ENCODE measurements around the gene SUFU. TPM values are rescaled to one million over a fixed set of nuclear protein-coding genes. Genes with fewer than 3 reads are reported as not detected.

SUFU gene
- total RNA-seq, 1 experiment from 2014 or later = 13.1 TPM

DNA sequence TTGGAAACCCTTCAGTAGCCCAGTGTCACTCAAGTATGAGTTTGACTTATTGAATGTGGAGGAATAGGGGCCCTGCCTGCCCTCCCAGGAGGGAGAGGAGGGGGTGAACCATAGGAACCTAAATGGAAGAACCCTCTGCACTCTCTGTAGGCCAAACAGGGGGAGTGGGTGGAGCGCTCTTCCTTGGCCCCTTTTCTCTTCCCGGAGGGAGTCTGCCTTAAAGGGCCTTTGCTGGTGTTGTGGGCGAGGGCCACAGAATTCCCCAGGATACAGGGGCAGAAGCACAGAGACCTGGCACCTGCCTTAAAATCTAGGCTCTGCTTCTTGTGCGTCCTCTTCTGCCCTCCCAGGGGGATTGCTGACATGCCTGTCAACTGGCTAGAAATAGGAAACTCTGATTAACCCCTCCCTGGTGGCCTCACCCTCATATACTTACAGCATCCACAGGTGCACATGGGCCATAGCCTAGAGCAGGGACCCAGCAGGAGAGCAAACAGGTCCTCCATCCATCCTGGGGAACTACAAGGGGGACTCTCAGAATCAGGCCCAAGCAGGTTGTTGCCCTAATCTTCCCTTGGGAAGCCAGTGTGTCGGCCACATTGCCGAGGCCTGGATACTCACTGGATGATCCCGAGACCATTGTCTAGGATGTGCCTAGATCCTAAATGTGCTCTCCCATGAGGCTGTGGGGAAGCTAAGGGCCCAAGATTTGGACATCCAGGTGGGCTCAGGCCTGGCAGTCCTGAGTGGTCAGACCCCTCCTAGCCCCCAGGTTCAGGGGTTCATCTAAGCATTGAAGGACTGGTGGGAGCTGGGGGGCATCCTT lies 143.9 kb downstream of the SUFU start:
- Mint-ChIP-seq H3K4me3 (peak overlapping the region; percentile 12), H3K9me3 (no peaks in the 10 kb centered on the region), H3K27me3 (ENCODE audit: low read depth) (no peaks in the 10 kb centered on the region), H3K4me1 (peaks cover 54% of the 10 kb centered on the region), H3K27ac (peak overlapping the region; percentile 67; the same call in 1 of the 2 replicates), H3K36me3 (no peaks in the 10 kb centered on the region)
- DNase-seq (ENCODE audit: low spot score) (no peak), ATAC-seq (no peak)
- ChIA-PET POLR2A (no interaction called here), CTCF (interaction anchor here (0.6 kb wide), 1 partner anchor 35 kb away, joined by 3 read pairs; no protein-coding TSS in a partner anchor)
- TF ChIP-seq NFE2L1 (CRISPR knock-in tag; IDR thresholded peaks at IDR 0.05) (no peak), NR1H2 (CRISPR knock-in tag; IDR thresholded peaks at IDR 0.05) (no peak), IRF2 (CRISPR knock-in tag; IDR thresholded peaks at IDR 0.05; ENCODE audit: borderline replicate concordance, low read depth) (no peak), ZNF396 (CRISPR knock-in tag; IDR thresholded peaks at IDR 0.05; ENCODE audit: borderline replicate concordance) (no peak), TP53 (CRISPR knock-in tag; IDR thresholded peaks at IDR 0.05) (no peak), MXD4 (CRISPR knock-in tag; IDR thresholded peaks at IDR 0.05; ENCODE audit: borderline replicate concordance) (no peak), FOXP1 (CRISPR knock-in tag; IDR thresholded peaks at IDR 0.05; ENCODE audit: borderline replicate concordance) (no peak), ZNF317 (CRISPR knock-in tag; IDR thresholded peaks at IDR 0.05; ENCODE audit: borderline replicate concordance, low read depth) (no peak), TEAD4 (CRISPR knock-in tag; IDR thresholded peaks at IDR 0.05) (no peak), MYBL2 (CRISPR knock-in tag; IDR thresholded peaks at IDR 0.05) (no peak)
- TF ChIP-seq, protein P1, sequence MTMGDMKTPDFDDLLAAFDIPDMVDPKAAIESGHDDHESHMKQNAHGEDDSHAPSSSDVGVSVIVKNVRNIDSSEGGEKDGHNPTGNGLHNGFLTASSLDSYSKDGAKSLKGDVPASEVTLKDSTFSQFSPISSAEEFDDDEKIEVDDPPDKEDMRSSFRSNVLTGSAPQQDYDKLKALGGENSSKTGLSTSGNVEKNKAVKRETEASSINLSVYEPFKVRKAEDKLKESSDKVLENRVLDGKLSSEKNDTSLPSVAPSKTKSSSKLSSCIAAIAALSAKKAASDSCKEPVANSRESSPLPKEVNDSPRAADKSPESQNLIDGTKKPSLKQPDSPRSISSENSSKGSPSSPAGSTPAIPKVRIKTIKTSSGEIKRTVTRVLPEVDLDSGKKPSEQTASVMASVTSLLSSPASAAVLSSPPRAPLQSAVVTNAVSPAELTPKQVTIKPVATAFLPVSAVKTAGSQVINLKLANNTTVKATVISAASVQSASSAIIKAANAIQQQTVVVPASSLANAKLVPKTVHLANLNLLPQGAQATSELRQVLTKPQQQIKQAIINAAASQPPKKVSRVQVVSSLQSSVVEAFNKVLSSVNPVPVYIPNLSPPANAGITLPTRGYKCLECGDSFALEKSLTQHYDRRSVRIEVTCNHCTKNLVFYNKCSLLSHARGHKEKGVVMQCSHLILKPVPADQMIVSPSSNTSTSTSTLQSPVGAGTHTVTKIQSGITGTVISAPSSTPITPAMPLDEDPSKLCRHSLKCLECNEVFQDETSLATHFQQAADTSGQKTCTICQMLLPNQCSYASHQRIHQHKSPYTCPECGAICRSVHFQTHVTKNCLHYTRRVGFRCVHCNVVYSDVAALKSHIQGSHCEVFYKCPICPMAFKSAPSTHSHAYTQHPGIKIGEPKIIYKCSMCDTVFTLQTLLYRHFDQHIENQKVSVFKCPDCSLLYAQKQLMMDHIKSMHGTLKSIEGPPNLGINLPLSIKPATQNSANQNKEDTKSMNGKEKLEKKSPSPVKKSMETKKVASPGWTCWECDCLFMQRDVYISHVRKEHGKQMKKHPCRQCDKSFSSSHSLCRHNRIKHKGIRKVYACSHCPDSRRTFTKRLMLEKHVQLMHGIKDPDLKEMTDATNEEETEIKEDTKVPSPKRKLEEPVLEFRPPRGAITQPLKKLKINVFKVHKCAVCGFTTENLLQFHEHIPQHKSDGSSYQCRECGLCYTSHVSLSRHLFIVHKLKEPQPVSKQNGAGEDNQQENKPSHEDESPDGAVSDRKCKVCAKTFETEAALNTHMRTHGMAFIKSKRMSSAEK (CRISPR knock-in tag; IDR thresholded peaks at IDR 0.05; ENCODE audit: borderline replicate concordance) = no peak
- TF ChIP-seq, protein P2, sequence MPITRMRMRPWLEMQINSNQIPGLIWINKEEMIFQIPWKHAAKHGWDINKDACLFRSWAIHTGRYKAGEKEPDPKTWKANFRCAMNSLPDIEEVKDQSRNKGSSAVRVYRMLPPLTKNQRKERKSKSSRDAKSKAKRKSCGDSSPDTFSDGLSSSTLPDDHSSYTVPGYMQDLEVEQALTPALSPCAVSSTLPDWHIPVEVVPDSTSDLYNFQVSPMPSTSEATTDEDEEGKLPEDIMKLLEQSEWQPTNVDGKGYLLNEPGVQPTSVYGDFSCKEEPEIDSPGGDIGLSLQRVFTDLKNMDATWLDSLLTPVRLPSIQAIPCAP (CRISPR knock-in tag; IDR thresholded peaks at IDR 0.05) = no peak
- TF ChIP-seq, protein P3, sequence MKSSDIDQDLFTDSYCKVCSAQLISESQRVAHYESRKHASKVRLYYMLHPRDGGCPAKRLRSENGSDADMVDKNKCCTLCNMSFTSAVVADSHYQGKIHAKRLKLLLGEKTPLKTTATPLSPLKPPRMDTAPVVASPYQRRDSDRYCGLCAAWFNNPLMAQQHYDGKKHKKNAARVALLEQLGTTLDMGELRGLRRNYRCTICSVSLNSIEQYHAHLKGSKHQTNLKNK (CRISPR knock-in tag; IDR thresholded peaks at IDR 0.05) = no peak
- TF ChIP-seq, protein P4, sequence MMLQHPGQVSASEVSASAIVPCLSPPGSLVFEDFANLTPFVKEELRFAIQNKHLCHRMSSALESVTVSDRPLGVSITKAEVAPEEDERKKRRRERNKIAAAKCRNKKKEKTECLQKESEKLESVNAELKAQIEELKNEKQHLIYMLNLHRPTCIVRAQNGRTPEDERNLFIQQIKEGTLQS (CRISPR knock-in tag; conservative IDR thresholded peaks at IDR 0.05) = no peak
- TF ChIP-seq, protein P5, sequence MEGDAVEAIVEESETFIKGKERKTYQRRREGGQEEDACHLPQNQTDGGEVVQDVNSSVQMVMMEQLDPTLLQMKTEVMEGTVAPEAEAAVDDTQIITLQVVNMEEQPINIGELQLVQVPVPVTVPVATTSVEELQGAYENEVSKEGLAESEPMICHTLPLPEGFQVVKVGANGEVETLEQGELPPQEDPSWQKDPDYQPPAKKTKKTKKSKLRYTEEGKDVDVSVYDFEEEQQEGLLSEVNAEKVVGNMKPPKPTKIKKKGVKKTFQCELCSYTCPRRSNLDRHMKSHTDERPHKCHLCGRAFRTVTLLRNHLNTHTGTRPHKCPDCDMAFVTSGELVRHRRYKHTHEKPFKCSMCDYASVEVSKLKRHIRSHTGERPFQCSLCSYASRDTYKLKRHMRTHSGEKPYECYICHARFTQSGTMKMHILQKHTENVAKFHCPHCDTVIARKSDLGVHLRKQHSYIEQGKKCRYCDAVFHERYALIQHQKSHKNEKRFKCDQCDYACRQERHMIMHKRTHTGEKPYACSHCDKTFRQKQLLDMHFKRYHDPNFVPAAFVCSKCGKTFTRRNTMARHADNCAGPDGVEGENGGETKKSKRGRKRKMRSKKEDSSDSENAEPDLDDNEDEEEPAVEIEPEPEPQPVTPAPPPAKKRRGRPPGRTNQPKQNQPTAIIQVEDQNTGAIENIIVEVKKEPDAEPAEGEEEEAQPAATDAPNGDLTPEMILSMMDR (IDR thresholded peaks at IDR 0.05) = no peak

DNA sequence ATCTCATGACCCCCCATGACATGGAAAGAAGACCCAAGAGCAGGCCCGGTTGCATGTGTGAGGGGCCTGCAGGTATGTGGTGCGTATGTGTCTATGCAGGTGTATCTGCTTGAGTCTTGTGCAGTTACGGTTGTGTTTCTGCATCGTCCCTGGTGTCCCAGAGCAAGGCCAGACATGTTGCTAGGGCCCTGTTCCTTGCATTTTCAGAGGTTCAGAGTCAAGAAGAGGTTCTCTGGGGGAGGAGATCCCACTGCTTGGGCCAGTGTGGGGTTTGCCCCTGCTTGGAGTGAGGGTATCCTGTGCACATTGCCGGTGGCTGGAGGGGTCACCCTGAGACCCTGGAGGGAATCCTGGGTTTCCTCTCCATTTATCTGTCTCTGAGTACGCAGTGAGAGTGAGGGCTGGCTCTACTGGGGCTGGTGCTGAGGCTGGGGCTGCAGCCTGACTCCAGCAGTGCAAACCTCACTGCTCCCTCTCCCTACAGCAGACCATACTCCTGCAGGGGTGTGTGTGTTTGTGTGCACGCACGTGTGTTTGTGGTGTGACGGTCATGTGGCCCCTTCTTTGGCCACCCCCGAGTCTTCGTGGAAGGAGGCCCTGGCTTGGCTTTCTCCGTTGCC lies 144.6 kb downstream of the SUFU start:
- Mint-ChIP-seq H3K36me3 (peaks cover 2% of the 10 kb centered on the region; the same call in 1 of the 2 replicates), H3K27me3 (ENCODE audit: low read depth) (no peaks in the 10 kb centered on the region), H3K4me3 (no peak overlapping the region; the same call in 1 of the 2 replicates), H3K9me3 (no peaks in the 10 kb centered on the region), H3K27ac (peak overlapping the region; percentile 67; the same call in 1 of the 2 replicates), H3K4me1 (peaks cover 59% of the 10 kb centered on the region)
- DNase-seq (ENCODE audit: low spot score) = no peak
- no peak for TF ChIP-seq NFATC4 (CRISPR knock-in tag; IDR thresholded peaks at IDR 0.05)
- TF ChIP-seq CREB1 (CRISPR knock-in tag; IDR thresholded peaks at IDR 0.05) = no peak
- no peak for TF ChIP-seq GABPB1 (CRISPR knock-in tag; IDR thresholded peaks at IDR 0.05)
- no peak for TF ChIP-seq FOXJ3 (CRISPR knock-in tag; IDR thresholded peaks at IDR 0.05; ENCODE audit: borderline replicate concordance)
- TF ChIP-seq ZNF317 (CRISPR knock-in tag; IDR thresholded peaks at IDR 0.05; ENCODE audit: borderline replicate concordance, low read depth) = no peak
- no peak for TF ChIP-seq OVOL2 (CRISPR knock-in tag; IDR thresholded peaks at IDR 0.05; ENCODE audit: borderline replicate concordance)
- no peak for TF ChIP-seq SP1 (CRISPR knock-in tag; conservative IDR thresholded peaks at IDR 0.05)
- no peak for ATAC-seq
- CTCF ChIA-PET = no interaction called here
- POLR2A ChIA-PET = no interaction called here
